Right atrium auricular region (tissue), 2 donors: ENCODE results near the gene S100A10. TPM values are rescaled to one million over a fixed set of nuclear protein-coding genes. Genes with fewer than 3 reads are reported as not detected.

Experiments
- DNase-seq: peaks from one replicate; pipeline ENCODE4 v3.0.0-alpha.2; 2019; ENCODE audit warnings: low spot score
- H3K27ac ChIP-seq, 2 donors: fragments of 200-600 bp; sonication (generic); 1 replicate in 1 of 2; 2 replicates in 1 of 2; pipeline ENCODE4 v1.5.1; 2016 to 2019
- H3K27me3 ChIP-seq, 2 donors: fragments of 200-600 bp; sonication (generic); one replicate each; pipeline versions ENCODE4 v1.5.1 to v1.6.0; 2017 to 2019
- H3K36me3 ChIP-seq: fragments of 200-600 bp; sonication (generic); one replicate; pipeline ENCODE4 v1.5.1; 2016
- H3K4me1 ChIP-seq, 2 donors: fragments of 200-600 bp; sonication (generic); one replicate each; pipeline versions ENCODE4 v1.5.1 to v1.6.0; 2017 to 2019
- H3K4me3 ChIP-seq, 2 donors: fragments of 200-600 bp; sonication (generic); 1 replicate in 1 of 2; 2 replicates in 1 of 2; pipeline ENCODE4 v1.5.1; 2017 to 2019; ENCODE audit warnings: mild to moderate bottlenecking in 1 of 2, moderate library complexity in 1 of 2
- H3K9me3 ChIP-seq, 2 donors: fragments of 200-600 bp; sonication (generic); one replicate each; pipeline ENCODE4 v1.5.1; 2019
- total RNA-seq, 2 donors: library from RNA; depleted of rRNA; stranded (reverse); fragments of >200 nt; gene quantifications; one replicate each; pipeline ENCODE4 v1.1.0, GENCODE V29; 2016
- TF ChIP-seq, protein P1 (sequence below), 2 donors: fragments of 200-600 bp; sonication (generic); IDR thresholded peaks; one replicate each; pipeline ENCODE4 v1.5.1; 2019; ENCODE audit warnings: antibody characterized with exemption in 2 of 2

The S100A10 gene
- total RNA-seq, 2 donors from 2014 or later: 75.2 to 116 TPM

DNA sequence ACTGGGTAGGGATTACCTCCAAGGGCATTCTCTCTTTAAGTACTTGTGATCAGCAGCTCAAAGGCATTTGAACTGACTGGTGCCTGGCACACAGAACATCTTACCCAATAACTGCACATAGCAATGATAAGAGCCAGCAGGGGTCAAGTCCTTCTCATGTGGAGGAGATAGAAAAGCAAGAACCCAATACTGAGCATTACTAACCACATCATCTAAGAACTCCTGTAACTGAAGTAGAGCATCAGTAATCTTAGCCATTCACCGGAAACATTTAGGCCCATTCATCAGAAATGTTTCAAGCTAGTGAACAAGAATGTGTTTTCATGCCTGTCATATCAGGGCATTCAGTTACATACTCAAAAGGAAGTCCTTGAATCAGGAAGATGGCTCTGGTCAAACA, 50.8 kb downstream of the S100A10 start:
- no peaks in the 10 kb centered on the region for H3K27me3 ChIP-seq
- TF ChIP-seq, protein P1, sequence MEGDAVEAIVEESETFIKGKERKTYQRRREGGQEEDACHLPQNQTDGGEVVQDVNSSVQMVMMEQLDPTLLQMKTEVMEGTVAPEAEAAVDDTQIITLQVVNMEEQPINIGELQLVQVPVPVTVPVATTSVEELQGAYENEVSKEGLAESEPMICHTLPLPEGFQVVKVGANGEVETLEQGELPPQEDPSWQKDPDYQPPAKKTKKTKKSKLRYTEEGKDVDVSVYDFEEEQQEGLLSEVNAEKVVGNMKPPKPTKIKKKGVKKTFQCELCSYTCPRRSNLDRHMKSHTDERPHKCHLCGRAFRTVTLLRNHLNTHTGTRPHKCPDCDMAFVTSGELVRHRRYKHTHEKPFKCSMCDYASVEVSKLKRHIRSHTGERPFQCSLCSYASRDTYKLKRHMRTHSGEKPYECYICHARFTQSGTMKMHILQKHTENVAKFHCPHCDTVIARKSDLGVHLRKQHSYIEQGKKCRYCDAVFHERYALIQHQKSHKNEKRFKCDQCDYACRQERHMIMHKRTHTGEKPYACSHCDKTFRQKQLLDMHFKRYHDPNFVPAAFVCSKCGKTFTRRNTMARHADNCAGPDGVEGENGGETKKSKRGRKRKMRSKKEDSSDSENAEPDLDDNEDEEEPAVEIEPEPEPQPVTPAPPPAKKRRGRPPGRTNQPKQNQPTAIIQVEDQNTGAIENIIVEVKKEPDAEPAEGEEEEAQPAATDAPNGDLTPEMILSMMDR (IDR thresholded peaks at IDR 0.05): no peak
- H3K9me3 ChIP-seq: no peaks in the 10 kb centered on the region
- H3K4me1 ChIP-seq: peaks cover 0 to 63% of the 10 kb centered on the region in 2 donors
- no peak for DNase-seq
- no peak overlapping the region for H3K4me3 ChIP-seq
- peak overlapping the region; percentile 78 to 89 for H3K27ac ChIP-seq
- H3K36me3 ChIP-seq: no peaks in the 10 kb centered on the region

- Histone ChIP-seq H3K4me3 (no peak overlapping the region), H3K27ac (peak overlapping the region; percentile 78 to 89), H3K4me1 (peaks cover 0 to 55% of the 10 kb centered on the region in 2 donors), H3K9me3 (no peaks in the 10 kb centered on the region), H3K36me3 (no peaks in the 10 kb centered on the region), H3K27me3 (no peaks in the 10 kb centered on the region)
- TF ChIP-seq, protein P1 (IDR thresholded peaks at IDR 0.05): no peak
- no peak for DNase-seq
These were observed 53.1 kb downstream of the S100A10 start for GRCh38 chr1:151940541-151940940.

DNA sequence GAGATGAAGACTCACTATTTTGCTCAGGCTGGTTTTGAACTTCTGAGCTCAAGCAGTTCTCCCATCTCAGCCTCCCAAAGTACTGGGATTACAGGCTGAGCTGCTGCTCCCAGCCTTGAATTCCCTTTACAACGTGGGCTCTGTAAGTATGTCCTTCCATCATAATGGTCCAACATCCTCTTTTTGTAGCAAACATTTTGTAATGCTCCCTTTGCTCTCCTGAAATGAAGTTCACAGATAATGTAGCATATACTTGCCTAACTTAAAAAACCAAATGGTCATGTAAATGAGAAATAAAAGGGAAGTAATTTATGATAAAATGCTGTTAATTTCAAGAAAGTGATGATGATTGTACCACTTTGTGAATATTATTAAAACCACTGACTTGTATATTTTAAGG, 53.9 kb downstream of the S100A10 start:
- no peak for DNase-seq

GRCh38 chr1:151939141-151939540, 54.5 kb downstream of the S100A10 start:
- TF ChIP-seq, protein P1 (IDR thresholded peaks at IDR 0.05): no peak
- Histone ChIP-seq H3K4me1 (peaks cover 0 to 41% of the 10 kb centered on the region in 2 donors), H3K27me3 (no peaks in the 10 kb centered on the region), H3K4me3 (no peak overlapping the region), H3K9me3 (no peaks in the 10 kb centered on the region), H3K36me3 (no peaks in the 10 kb centered on the region), H3K27ac (no peak overlapping the region)
- no peak for DNase-seq

More for the DNA sequence above, 53.9 kb downstream of the S100A10 start:
- TF ChIP-seq, protein P1 (IDR thresholded peaks at IDR 0.05): no peak
- Histone ChIP-seq H3K27me3 (no peaks in the 10 kb centered on the region), H3K36me3 (no peaks in the 10 kb centered on the region), H3K4me1 (peaks cover 0 to 48% of the 10 kb centered on the region in 2 donors), H3K27ac (no peak overlapping the region), H3K4me3 (no peak overlapping the region), H3K9me3 (no peaks in the 10 kb centered on the region)

GRCh38 chr1:151936653-151937052, 57.0 kb downstream of the S100A10 start:
- H3K4me3 ChIP-seq: no peak overlapping the region
- H3K36me3 ChIP-seq: no peaks in the 10 kb centered on the region
- H3K9me3 ChIP-seq: no peaks in the 10 kb centered on the region
- TF ChIP-seq, protein P1 (IDR thresholded peaks at IDR 0.05): no peak
- peaks cover 0 to 22% of the 10 kb centered on the region in 2 donors for H3K4me1 ChIP-seq
- no peak for DNase-seq
- H3K27ac ChIP-seq: no peak overlapping the region
- no peaks in the 10 kb centered on the region for H3K27me3 ChIP-seq

DNA sequence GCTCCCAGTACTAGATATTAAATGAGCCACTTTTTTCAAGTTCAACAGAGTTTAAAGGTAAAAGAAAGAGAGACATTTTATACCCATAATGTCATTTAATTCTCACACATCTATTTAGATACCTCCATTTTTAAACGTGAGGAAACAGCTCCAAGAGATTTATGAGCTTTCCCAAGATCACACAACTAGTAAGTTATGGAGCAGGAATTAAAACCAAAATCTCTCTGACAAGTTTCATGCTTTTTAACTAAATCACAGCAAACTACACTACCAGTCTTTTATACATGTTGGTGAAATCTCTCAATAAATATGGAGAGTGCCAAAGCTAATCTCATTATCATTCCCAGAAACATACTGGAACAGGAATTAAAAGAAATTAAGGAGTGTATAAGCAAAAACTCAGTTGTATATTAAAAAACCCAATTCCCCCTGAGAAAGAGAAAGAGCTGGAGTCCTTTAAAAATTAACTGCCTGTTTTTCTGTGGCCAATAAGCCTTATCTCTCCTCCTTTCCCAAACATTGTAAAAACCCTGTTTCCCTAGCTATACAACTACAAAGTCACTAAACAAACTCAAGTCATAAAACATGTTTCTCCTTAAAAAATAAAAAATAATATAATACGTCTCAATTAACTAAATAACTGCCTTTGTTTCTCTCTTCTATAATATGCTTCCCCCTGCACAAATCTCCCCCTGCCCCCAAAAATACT, 57.6 kb downstream of the S100A10 start:
- Histone ChIP-seq H3K27me3 (no peaks in the 10 kb centered on the region), H3K36me3 (no peaks in the 10 kb centered on the region)
- no peak for DNase-seq

More for the DNA sequence above, 57.6 kb downstream of the S100A10 start:
- TF ChIP-seq, protein P1 (IDR thresholded peaks at IDR 0.05): no peak
- Histone ChIP-seq H3K9me3 (no peaks in the 10 kb centered on the region), H3K4me3 (no peak overlapping the region), H3K27ac (no peak overlapping the region), H3K4me1 (peaks cover 0 to 16% of the 10 kb centered on the region in 2 donors)
